Left kidney (tissue), 2 donors: Measurements from ENCODE around the gene ZC3H4. TPM values are rescaled to one million over a fixed set of nuclear protein-coding genes. Genes with fewer than 3 reads are reported as not detected.
A peak's percentile ranks its signal among the peaks of the same experiment; 100 is the strongest.
"Not testable (repeated sequence)": the region's sequence is repeated elsewhere in the genome, so short reads cannot be mapped to it uniquely, and the experiment has no call there.

Source experiments
- DNase-seq: peaks from one replicate; pipeline ENCODE4 v3.0.0-alpha.2; 2013
- polyA plus RNA-seq: library from polyadenylated mRNA; unstranded; fragments of 120-200 nt; gene quantifications from one replicate; pipeline ENCODE4 v1.2.1, GENCODE V29; 2013; ENCODE audit not compliant: insufficient read length

ZC3H4 gene
- polyA plus RNA-seq, 1 donor, result 46.0 TPM

DNA sequence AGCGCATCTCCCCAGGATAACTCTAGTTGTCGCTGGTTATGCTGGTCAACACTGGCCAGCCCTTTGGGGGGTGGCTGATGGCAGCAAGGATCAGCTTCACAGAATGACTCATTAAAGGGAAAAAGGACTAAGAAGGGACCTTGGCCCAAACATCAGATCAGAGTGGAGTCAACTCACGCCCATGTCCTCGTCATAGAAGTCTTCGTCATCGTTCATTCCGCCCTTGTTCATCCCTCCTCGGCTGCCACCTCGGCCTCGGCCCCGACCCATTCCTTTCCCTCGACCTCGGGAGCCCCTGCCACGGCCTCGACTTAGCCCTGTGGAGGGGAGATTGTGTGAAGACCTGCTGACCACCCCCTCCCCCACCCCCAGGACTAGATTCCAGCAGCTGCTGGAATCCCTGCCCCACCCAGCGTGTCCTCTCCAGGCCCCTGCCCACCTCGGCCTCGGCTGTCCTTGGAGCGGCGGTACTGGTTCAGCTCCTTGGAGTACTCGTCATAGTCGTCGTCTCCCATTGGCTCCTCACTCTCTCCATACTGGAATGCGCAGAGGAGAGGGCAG, 28.6 kb downstream of the ZC3H4 start:
- DNase-seq, result no peak

DNA sequence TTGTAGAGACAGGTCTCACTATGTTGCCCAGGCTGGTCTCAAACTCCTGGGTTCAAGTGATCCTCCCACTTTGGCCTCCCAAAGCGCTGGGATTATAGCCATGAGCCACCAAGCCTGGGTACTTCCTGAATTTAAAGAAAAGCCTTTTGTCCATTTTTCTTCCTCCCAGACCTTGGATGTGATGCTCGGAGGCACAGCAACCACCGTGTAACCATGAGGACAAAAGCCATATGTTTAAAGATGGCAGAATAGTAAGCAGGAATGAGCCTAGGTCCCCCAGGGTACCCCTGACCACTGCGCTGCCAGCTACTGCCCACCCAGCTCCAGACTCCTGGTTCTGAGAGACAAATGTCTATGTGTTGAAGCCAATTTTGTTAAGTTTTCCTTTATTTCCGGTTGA, 31.1 kb downstream of the ZC3H4 start:
- no peak for DNase-seq

DNA sequence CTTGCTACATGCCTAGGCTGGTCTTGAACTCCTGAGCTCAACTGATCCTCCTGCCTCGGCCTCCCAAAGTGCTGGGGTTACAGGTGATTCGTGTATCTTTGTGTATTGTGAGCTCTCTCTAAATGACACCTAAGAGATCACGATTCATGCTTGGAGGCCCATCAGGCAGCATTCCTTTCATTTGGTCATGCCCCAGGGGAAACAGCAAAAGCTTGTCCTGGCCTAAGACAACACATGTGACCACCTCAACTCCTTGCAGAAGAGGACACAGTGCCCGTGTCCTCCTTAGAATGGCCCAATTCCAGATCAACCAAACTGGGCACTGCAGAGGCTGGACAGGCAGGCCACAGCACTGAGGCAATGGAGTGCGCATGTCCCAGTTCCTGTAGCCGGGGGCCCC, 32.5 kb downstream of the ZC3H4 start:
- no peak for DNase-seq

DNA sequence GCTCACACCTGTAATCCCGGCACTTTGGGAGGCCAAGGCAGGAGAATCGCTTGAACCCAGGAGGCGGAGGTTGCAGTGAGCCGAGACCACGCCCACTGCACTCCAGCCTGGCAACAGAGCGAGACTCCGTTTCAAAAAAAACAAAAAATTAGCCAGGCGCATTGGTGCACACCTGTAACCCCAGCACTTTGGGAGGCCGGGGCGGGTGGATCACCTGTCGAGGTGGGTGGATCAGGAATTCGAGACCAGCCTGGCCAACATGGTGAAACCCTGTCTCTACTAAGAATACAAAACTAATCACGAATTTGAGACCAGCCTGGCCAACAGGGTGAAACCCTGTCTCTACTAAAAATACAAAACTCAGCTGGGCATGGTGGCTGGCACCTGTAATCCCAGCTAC, 35.2 kb downstream of the ZC3H4 start:
- not testable (repeated sequence) for DNase-seq

DNA sequence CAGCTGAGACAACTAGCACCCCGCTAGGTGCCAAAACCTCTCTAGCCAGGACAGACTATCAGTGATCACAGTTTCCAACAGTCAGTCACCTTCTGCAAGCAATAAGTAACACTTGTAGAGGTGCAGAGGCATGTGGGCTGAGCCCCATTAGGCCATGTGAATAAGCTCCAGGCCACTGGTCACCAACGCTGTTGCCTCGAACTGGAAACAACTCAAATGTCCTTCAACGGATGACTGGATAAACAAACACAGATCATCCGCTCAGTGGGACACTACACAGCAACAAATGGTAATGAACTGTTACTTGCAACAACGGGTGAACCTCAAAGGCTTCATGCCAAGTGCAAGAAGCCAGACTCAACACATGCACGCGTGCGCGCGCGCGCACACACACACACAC, 37.6 kb downstream of the ZC3H4 start:
- peak; percentile 72 for DNase-seq

DNA sequence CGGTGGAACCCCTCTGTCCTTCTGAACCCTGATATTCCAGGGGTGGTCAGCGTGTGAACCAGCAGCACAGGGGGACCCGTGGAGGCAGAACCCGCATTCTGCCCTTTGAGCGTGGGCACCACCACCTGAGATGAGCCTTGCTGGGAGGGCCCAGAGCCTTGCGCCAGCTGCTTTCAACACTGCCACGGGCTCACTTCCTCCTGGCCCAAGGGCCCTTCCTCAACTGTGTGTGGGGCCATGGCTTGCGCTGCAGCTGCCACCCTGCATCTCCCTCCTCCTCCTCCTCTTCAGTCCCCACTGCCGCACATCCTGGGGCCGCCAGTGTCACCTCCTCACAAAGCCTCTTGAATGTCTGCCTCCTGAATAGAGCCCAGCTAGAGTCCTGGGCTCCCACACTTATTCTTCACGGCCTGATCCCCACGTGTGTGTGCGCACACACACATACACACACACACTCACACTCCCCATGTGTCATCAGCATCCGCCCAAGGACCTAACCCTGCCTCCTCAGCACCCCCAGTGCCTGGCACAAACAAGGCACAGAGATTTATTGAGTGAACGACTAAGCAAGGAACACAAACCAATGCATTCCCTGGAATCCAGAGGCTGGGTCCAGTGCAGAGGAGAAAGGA, 38.3 kb downstream of the ZC3H4 start:
- DNase-seq, result no peak

DNA sequence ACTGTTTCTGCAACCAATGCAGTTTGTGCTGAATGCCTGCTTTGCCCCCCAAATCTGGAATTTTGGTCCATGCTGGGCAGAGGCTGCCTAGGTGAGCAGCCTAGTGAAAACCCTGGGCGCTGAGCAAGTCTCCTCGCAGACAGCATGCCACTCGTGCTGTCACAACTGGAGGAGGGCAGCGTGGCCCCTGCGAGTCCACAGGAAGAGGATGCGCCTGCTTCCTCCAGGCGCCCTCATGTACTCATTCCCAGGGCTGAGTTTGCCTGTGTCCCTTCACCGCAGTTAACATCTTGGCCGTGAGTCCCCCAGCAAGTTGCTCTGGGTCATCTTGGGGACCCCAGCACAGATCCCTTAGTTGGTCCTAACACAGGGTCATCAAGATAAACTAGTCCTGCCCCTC, 39.0 kb downstream of the ZC3H4 start:
- no peak for DNase-seq

DNA sequence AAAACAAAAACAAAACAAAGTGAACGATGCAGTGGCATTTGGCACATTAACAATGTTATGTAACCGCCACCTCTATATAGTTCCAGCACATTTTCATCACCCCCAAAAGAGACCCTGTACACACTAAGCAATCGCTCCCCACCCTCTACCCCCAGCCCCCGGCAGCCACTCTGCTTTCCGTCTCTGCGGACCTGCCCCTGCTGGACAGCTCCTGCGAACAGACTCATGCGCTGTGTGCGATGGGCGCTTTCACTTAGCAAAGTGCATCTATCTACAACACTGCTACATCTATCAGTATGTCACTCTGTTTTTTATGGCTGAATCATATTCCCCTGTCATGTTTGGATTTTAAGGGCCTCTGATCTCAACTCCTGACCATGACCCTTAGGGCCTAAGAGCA, 40.0 kb downstream of the ZC3H4 start:
- DNase-seq, result no peak

DNA sequence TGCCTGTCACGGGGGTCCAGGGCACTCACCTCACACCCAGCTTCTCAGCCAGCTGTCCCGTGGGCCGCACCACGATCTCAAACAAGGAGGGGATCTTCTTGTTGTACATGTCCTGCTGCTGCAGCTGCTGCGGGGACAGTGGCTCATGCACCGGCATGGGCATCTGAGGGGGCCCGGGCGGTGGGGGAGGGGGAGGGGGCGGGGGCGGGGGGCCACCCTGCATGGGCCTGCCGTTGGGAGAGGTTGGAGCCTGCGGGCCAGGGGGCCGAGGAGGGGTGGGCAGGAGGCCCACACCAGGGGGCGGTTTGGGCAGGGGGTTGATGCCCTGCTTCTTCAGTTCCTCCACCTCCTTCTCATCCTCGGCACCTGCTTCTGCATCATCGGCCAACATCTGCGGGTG, 41.3 kb downstream of the ZC3H4 start:
- DNase-seq, result no peak

DNA sequence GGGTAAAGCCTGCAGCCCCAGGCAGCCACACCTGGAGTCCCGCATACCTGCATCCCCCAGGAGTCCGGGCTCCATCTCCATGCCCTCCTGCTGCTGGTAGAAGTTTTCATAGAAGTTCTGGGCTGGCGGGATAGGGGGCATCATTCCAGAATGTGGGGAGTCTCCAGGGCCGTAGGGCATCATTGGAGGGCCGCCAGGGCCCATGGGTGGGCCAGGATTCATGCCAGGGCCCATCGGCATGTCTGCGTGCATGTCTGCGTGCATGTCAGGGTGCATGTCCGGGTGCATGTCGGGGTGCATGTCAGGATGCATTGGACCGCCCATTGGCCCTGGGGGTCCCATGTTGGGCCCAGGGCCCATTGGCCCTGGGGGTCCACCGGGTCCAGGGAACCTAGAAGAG, 41.8 kb downstream of the ZC3H4 start:
- no peak for DNase-seq

DNA sequence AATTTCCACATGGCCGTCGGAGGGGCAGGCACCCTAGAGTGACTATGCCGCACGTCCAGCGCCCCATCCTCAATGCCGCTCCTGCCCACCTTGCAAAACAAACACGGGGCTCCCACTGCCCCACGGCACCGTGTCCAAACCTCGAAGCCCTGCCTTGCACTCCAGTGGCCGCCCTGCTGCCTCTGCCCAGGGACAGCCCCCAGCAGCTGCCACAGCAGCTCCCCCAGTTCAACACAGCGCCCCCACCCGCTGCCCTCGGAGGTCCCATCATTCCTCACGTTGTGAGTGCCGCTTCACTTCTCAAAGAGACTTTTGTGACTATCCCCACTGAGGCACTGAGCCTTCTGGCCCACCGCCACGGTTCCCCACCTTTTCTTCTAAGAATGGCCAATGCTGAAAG, 42.8 kb downstream of the ZC3H4 start:
- DNase-seq, result no peak

DNA sequence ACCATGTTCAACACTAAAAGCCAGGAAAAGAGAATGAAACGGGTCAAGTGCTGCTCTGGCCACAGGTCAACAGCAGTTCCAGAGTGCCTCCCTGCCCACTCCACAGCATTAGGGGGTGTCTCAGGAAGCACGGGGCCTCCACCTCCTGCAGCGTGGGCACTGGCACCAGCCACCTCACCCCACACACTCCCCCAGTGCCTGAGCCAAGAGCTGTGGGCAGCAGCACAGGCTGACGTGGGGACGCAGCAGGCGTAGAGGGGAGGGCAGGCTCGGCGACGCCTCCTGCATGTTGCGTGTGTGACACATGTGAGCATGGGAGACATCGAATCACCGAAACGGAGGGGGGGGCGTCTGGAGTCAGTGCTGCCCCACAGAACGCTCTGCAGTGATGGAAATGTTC, 43.8 kb downstream of the ZC3H4 start:
- no peak for DNase-seq

DNA sequence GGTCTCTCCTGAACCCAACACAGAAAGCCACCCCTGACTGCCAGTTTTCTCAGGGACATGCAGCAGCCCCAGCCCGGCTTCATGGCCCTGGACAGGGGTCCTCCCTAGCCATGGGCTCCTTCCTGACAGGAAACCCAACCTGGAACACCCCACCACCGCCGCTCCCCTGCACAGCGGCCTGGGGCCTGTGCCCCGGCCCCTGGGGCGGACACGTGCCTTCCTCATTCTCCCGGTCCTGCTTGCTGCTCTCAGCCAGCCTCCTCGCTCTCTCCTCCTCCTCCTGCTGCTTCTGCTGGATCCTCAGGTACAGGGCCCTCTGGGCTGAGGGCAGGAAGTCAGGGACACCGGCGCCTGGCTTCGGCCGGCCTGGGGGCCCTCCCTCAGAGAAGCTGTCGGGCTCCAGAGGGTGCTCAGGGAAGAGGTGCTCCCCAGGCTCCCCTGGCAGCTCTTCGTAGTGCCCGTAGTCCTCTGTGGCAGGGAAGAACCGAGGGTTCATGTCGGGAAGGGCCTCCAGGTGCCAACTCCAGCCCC, 44.6 kb downstream of the ZC3H4 start:
- DNase-seq, result no peak

DNA sequence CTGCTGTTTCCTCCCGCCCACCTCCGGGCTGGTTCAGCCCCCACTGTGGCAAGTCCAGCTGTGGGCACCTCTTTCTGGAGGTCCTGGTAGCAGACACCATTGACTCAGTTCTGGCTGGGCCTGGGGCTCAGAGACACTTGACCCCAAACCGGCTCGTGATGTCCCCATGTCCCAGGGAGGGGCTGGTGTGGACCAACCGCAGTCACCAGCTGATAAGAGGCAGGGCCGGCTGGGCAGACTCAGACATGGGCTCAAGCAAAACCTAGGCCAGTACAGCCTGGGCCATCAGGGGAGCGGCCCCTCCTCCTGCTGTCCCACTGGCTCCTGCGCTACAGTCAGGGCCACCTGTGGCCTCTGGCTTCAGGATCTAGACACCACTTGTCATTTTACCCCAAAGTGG, 45.3 kb downstream of the ZC3H4 start:
- no peak for DNase-seq

DNA sequence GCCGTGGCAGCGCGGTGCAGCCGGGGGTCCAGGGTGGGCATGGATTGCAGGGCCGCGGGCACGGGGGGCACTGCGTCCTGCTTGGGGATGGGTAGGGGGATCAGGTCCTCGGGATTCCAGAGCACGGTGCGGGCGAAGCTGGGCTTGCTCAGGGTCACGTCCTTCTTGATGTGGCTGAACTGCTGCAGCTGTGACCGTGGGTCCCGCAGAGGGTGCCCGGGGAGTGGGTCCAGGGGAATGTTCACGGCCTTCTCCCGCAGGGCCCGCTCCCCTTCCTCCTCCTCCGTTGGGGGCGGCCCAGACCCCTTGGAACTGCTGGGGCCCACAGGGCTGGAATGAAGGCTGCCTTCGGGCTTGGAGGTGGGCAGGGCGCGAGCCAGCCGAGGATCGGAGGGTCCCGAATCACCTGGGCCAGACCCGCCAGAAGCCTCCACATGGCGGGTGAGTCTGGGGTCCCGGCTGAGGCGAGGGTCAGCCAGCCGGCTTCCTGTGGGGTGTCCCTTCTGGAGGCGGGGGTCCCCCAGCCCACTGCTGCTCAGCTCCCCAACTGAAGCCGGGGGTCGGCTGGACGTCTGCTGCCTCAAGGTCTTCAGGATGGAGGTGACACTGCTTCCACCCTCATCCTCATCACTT, 46.2 kb downstream of the ZC3H4 start:
- DNase-seq, result no peak

DNA sequence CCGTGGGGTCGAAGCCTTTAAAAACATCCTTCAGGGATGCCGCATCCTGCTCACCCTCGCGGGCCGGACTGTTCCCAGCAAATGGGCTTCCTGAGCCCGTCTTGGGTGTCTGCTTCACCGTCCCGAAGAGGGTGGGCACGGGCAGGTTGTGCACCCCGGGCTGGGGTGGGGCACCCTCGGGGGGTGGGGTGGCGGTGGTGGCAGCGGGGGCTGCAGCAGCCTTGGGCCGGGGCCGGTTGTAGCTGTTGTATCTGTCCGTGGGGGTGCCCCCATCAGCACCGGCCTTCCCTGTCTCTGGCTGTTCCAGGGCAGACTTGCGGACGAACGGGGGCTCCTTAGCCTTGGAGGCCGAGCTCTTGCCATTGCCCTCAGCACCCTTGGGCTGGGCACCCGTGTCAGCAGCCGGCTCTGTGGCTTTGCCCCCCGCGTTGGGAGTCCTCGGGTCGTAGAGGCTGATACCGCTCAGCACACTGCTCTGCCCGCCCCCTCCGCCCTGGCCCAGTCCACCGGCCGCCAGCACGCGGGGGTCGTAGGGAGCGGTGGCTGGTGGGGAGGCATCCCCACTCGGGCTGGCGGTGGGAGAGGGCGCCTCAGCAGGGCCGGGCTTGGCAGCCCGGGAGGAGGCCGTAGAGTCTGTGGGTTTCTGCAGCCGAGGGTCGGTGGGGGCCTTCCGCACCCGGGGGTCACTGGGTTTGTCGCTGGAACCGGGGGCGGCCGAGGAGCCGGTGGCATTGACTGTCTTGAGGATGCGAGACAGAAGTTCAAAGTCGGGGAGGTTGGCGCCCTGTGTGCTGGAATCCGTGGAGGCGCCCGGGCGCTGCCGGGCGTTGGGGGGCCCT, 47.0 kb downstream of the ZC3H4 start:
- DNase-seq, result no peak

DNA sequence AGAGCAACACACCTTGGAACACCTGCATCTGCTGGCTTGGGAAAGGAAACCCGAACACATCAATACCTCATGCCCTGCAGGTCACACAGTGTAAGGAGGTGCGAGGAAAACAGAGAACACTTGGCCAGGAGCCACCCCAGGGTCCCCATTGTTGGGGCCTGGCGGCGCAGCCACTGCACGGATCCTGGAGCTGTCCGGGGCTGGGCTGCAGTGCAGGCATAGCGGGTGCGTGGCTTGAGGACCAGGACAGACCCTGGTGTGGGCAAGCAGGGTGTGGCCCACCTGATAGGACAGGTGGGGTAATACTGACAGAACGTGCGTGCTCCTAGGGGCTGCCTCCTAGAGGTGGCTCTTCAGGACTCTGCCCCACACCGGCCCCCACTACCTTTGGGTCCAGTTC, 48.3 kb downstream of the ZC3H4 start:
- no peak for DNase-seq

DNA sequence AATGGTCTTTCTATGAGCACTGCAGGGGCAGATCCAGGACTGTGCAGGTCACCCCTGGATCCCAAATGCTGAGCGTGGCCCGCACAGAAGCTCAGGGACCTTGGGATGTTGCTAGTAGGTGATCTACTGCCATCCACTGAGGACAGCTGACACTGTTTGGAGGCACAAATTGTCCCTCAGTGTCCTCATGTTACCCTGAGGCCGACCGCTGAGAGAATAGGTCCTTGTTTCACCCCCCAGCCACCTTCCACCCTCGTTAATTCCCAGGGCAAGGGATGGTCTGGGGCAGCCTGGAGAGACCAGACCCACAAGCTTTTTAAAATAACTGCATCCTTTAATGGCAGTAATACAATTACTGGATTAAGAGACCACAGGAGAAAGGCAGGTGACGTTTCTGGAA, 49.7 kb downstream of the ZC3H4 start:
- no peak for DNase-seq

DNA sequence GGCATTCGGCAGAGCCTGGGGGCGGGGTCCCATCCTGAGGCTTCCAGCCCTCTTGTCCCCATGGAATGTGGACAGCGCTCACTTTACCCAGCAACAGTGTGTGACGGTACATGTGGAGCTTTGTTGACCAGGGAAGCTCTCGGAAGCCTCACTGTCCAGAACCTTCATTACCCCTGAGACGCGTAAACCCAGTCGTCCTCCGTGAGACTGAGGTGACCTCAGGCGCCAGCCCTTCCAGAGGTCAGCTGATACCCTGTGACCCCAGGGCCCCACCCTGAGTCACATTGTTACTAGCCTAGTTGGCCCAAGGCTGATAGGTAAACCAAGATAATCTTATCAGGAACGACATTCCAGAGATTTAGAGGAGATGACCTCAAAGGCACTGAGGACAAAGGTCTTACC, 55.0 kb downstream of the ZC3H4 start:
- no peak for DNase-seq

DNA sequence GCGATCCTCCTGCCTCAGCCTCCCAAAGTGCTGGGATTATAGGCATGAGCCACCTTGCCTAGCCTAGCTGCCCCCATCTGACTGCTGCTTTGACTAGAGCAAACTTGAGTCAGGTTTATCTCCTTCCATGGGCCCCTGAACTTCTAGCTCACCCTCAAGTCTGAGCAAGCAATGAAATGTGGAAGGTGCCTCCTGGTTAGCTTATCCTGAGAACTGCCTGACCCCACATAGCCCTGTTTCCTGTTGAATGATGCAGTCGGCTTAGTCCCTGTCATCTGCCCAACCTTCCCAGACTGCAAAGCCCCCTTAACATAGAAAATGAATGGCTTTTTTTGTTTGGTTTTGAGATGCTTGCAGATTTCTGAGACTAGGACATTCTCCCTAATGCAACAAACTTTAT, 56.2 kb downstream of the ZC3H4 start:
- no peak for DNase-seq

DNA sequence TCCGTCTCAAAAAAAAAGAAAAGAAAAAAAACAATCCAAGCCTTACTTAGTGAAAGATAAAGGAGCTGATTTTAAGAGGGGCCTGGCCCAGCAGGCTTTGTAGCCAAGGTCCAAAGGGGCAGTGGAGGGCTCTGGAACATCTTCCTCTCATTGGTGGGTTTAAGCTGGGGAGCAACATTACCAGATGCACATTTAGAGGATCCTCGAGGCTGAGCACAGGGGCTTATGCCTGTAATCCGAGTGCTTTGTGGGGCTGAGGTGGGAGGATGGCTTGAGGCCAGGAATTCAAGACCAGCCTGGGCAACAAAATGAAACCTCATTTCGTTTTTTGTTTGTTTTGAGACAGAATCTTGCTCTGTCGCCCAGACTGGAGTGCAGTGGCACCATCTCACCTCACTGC, 57.2 kb downstream of the ZC3H4 start:
- DNase-seq, result no peak

DNA sequence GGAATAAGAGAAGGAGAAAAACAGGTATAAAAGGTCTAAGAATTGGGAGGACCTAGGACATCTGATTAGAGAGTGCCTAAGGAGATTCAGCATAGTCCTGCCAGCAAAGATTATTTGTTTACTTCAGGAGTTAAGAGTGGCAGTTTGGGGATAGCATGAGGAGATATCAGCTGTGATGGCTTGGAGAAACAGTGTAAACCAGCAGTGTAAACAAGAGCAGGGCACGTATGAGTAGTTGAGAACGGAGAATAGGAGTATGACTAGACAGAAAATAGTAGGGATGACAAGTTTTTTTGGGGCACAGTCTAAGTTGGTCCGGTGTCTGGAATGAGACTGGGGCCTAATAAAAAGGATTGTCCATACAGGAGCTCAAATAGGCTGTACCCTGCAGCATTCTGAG, 63.0 kb downstream of the ZC3H4 start:
- DNase-seq, result not testable (repeated sequence)

DNA sequence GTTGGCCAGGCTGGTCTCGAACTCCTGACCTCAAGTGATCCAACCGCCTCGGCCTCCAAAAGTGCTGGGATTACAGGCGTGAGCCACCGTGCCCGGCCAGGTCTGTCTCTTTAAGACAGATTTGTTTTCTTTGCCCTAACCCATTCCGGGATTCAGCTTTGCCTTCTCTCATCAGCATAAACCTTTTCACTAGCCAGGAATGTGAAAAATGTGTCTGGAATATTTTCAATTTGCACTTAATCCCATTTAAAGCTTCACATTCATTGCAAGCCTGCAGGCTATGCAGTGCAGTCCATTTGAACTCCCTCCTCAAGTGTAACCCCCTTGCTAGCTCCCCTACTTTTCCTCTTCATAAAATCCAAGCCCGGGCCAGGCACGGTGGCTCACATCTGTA, 64.3 kb downstream of the ZC3H4 start:
- no peak for DNase-seq
